HG02642 (cell line): ENCODE data around the gene MAPK8.

ENCODE experiments used
- ATAC-seq: cut with Tn5 transposase; IDR thresholded peaks from one replicate; pipeline ENCODE4 v1.9.1; 2021; ENCODE audit warnings: mild to moderate bottlenecking; ENCODE audit not compliant: unreplicated experiment, poor library complexity

Gene MAPK8

DNA sequence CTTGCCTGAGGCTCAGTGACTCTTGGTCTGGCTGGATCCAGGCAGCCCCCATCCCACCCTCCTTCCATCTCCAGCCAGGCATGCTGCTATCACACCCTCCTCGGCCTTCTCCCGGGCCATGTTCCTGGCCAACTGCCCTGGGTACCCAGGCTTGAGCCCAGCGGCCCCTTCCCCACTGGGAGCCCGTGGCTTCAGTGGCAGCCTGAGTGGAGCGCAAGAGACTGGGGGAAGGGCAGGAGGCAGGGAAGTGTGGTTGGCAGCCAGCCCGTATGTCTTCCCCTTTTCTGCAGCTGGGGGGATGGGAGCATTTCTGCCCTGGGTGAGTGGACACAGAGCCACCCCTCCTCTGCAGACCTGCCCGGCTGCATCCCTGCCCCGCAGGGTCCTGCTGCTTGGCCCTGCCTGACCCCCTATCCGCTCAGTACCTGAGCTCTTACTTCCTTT is 149.9 kb downstream of the MAPK8 start:
- no peak for ATAC-seq

DNA sequence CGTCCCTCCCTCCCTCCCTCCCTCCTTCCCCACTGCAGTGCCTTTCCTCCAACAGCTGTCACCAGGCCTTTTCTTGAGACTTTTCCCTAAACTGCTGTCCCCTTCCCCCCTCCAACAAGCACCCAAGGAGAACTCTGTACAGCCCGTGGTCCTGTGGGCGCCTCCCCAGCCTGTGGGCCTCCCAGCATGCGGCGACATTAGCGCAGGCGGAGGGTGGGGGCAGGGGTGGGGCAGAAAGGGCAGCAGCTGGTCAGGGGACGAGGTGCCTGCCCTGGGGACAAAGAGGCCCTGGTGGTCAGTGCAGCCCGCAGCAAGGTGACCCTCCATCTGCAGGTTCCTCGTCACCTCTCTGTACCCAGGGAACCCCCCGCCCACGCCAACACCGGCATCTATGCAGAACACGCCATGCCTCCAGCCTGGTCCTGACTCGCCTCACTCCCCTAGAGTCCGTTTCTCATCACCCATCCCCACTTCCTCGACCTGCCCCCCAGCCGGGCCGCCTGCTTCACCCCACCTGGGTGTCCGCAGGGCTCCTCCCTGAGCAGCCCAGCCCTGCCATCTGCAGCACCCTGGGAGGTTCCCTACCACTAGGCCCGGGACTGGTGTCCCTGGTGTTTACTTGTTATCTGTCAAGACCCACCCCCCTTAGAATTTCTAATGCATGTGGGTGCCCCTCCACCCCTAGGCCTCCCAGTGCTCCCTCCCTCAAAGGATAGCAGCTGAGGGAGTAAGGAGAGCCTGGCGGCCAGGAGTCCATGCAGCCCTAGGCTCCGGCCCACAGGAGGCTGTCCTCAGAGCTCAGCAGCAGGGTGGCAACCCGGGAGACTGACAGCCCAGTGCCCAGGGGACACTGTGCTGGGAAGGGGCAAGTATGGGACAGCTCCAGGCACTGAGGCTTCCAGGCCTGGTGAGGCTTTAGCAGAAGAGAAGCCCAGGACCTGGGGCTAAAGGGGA is 150.6 kb downstream of the MAPK8 start:
- ATAC-seq: no peak

DNA sequence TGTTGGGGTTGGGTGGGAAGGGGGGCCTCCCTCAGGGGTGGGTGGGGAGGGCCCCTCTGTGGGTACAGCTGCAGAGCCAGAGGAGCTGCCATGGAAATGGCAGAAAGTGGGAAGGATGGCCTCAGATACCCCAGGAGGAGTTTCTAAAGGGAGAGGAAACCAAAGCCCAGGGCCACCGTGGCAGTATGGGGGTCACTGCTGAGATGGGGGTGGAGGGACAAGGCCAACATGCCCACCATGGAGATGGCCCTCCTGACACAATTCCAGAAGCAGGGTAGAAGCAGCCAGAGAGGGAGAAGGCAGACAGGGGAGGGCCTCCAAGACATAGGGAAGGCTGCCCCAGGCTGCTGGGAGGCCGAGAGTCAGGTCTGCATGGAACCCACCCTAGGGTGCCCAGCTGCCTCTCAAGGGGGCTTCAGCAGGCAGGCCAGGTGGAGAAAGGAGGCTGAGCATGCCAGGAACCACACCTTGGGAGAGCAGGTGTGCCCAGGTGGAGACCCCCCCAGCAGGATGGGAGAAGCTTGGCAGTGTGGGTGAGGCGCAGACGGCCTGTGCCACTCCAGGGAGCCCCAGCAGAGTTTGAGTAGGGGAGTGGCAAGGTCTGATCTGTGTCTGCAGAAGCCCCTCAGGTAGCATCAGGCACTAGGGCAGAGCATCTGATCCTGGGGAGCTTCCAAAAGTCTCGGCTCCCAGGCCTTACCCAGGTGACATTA is 151.6 kb downstream of the MAPK8 start:
- no peak for ATAC-seq

DNA sequence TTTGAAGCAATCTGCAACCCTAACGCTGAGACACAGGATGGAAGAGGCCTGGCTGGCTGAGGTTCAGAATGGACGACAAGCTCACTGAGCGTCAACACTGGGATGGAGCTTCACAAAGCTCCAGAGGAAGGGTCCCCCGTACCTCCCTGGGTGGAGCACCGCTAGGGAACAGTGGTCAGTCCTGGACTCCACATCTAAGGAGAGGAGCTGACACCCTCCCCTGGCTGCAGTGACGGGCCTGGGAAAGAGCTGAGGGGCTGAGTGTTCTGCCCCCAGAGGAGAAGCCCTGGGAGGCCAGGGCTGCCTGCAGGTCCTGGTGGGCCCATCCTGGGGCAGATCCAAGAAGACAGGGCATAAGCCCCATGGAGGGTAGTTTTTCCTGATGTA is 152.2 kb downstream of the MAPK8 start:
- ATAC-seq: no peak

DNA sequence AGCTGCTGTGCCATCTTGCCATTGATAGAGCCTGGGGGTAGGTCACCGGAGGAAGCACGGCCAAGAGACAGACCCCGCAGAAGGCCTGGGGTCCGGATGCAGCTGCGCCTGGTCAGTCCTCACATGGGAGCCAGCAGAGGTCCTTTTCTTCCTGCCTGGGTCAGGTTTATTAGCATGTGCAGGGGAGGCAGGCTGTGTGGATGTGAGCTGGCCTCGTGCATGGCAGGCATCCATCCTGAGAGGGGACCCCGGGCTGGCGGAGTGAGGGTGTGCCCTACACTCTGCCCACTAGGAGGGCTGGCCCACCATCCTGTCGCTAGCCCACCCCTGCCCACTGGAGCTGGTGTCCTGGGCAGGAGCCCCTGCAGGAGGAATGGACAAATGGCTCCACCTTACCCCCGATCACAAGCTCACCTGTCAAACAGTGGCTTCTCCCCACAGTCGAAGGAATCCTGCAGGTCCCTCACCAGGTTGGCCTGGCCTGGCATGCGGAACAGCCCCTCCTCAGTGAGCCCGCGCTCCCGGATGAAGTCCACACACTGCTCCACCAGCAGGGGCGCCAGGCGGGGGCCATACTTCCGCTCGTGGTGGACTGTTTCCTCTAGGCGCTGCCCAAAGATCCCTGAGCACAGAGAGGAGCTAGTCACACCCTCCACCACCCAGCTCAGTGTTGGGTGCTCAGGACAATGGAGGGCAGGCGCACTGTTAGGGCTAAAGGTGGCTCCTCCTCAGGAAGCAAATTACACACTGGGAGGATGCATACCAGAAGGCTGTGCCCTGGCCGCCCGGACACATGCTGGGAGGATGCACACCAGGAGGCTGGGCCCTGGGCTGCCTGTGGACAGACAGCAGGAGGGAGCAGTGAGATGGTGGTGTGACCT is 153.0 kb downstream of the MAPK8 start:
- ATAC-seq: no peak

DNA sequence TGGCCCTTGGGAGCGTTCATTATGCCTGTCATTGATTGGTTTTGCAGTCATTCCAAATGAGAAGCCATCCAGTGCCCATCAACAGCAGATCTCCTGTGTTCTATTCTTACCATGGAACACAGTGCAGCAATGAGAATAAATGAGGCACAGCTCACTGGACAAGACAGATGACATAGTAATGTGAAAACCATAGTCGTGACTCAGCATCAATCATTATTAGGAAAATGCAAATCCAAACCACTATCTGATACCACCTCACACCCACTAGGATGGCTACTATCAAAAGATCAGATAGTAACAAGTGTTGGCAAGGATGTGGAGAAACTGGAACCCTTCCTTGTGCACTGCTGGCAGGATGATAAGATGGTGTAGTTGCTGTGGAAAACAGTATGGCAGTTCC is 153.7 kb downstream of the MAPK8 start:
- no peak for ATAC-seq

DNA sequence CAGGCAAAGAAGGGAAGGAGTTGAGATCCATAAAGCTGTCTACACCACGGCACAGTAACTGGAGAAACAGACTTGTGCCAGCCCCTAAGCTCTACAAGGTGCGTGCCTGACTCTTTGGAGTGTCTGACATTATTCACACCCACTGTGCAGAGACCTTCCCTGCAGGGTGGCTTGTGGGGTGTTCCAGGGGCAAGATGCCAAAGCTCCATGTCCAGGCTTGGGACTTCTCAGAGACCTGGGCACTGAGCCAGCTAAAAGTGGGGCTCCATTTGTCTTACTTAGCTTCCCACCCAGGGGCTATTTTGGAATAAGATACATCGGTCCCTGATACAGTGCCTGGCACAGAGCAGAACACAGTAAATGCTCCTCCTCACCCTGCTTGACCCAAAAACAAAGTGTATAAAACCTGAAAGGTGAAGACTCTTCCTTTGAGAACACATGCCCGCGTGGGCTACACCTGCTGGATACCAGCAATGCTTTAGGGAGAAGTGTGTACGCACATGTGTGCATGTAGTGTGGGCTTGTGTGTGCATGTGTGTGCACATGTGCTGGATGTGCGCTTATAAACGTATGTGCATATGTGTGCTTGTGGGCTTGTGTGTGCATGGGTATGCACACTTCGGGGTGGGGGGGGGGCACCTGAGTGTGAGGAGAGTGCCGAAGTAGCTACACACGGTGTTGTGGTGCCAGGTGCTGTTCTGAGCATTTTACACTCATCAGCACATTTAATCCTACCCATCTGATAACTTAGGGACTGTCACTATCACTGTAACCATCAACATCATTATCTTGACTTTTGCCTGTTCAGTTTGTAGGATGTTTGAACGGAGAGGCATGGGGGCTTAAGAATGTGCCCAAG is 155.4 kb downstream of the MAPK8 start:
- ATAC-seq: no peak

DNA sequence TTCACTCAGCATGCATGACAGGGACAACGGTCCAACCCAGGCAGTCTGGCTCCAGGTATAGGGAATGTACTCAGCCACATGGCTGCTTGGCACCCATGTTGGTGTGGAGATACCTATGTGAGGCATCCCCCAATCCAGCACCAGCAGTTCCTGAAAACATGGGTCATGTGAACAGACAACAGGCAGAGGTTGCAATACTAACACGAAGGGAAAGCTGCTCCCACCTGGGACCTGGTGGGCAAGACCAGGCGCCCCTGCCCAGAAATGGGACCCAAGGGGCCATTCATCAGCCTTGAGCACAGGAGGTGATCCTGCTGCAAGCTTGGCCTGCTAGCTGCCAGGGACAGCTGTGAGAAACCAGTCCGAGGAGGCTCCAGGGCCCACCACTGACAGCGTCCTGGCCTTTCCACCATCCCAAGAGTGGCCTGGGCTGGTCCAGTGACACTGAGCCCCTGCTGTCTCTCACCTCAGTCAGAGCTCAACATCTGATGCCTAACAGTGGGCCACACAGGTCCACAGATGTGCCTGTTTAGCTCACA is 156.1 kb downstream of the MAPK8 start:
- ATAC-seq: no peak

DNA sequence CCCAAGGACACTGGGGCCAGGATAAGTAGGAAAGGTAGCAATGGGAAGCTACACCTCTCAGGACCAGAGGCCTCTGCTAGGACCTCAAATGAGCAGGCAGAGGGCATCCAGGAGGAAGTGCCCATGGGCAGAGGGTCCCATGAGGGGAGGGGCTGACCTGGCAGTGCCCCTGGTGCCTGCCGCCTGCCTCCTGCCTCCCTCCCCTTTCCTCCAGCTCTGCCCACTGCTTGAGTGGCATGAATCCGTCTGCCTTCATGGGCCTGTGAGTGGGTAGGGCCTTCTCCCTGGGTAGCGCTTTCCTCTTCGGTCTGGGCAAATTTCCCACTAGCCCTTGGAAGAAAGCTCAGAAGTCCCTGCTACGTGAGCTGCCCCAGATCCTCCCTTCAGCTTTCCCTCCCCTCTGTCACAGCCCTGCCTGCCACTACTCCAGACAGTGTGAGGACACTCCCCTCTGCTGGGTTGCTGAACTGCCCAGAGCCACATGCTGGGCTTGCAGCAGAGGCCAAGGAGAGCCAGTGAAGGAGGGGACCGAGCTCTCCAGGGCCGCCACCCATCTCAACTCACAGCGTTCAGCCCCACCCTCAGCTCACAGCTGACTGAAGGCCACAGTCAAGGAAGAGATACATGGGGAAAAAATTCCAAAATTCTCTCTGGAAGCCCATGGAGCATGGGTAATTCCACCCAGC is 157.0 kb downstream of the MAPK8 start:
- ATAC-seq: no peak

DNA sequence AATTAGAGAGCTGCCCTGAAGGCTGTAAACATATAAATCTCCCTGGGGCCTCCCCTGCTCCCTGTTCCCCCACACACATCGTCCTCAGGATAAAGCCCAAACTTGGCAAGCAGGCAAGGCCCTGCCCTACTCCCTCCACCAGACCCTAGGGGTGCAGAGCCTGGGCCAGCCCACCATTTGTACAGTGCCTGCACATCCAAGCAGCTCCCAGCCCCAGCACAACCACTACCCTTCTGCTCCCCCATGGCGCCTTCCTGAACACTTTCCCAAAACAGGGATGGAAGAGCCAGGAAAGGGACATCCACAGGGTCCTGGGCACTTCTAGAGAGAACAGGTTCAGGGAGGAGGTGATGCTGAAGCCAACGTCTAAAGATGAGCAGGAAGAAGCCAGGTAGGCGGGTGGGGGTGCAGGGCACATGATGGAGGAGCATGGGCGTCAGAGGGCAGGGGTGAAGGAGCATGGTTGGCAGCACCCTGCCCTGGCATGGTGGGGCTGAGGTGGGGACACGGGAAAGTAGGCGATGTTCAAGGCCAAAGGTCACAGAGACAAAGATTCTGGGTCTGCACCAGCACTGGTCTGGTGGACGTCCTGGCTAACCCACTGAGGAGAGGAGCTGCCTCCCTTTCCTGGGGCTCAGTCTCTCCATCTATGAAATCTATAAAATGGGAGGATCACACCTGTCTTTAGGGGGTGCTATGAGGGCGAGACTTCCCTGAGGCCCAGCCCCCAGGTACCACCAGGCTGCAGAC is 157.8 kb downstream of the MAPK8 start:
- no peak for ATAC-seq

DNA sequence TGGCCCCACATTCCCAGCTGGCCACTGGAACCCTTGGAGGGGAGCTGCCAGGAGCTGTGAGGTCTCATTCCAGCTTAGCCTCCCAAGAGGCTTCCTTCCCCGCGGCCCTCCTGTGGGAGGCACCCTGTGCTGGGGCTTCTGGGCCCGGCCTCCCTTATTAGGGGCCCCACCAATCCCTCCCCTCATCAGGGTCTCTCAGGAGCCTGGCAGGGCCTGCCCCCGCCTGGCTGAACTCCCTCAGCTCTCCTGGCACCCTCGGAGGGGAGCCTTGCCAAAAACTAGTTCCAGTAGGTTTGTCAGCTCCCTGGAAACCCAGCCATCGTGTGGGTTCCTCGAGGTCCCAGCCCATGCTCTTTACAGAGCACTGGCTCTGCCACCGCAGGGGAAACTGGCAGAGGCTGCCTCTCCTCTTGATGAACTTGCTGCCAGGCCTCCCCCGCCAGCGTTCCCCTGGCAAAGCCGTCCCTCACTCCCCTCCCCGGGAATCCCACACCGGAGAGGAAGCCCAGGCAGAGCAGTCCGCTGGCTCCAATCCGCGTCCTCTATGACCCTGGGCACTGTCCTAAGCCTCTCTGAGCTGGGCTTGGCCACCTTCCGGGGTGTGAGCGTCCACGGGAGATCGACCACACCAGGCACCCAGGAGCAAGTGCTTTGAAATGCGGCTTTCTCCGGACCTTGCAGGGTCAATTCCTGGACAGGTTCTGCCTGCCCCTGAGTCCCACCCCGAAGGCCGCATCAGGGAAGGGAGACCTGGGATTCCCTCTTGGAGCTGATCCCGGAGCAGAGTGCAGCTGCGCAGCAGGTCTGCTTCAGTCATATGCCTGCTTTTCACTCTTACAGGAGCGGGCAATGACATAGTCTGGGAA is 158.6 kb downstream of the MAPK8 start:
- ATAC-seq: no peak

DNA sequence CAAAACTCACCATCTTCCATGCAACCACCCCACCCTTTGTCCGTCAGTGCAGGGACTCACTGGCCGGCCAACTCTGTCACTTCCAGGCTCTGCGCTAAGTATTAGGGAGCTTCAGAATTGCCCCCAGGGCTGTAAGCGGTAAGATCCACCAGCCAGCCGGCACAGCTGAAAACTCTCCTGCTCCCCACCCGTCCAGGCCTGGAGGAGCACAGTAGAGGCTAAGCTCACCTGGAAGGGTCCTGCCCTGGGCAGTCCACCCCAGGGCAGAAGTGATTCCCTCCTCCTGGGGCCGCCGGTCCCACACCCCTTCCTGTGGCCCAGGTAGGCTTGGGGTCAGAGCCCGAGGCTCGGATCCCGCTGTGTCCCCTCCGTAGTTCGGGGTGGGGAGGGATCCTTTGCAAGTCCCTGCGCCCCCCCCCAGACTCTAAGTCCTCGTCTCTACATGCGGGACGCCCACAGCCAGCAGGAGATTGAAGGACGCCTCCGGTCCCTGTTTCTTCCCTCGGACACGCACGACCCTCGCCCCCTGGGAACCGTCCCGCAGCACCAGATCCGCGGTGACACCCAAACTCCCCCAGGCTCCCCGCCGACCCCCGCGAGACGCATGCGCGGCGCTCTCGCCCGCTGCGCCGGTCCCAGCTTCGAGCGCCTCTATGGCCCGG is 159.5 kb downstream of the MAPK8 start:
- no peak for ATAC-seq

DNA sequence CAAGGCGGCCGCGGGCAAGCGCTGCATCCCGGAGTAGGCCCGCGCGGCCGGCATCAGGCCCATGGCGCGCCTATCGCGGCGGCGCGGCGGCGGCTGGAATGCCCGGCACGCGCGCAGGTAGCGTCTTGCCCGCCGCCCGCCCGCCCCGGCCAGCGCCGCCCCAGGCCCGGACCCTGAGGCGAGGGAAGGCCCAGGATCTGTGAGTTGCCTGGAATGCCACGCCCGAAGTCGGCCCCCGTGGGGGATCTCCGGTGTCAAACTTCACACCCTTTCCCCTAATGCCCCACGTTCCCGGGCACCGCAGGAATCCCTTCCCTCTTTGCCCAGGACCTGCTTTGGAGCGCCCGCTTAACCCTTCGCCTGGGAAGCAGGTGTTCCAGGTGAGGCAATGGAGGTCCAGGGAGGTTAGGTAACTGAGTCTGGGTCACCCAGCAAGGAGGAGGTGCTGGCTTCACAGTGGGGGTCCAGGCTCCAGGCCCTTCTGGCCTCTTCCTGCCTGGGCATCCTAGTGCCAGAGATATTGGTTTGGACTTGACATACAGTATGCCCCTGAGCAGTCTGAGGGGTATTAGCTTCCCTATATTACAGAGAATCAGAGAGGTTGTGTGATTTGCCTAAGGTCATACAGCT is 160.2 kb downstream of the MAPK8 start:
- no peak for ATAC-seq

DNA sequence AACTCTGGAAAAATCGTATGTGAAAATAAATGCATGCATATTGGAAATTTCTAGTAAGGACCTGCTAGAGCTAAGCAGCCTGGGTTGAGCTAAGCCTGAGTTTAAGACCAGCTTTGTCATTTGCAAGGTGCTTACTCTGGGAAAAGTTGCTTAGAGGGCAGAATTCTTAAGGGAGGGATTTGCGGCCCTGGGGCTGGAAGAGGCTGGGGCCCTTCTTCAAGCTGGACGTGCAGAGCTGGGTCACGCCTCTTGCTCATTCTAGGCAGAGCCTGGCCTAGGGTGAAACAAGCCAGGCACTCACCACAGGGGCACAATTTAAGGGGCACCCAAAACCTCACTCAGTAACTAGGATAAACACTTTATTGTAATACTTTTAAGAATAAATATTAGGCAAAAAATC is 161.2 kb downstream of the MAPK8 start:
- ATAC-seq: no peak

DNA sequence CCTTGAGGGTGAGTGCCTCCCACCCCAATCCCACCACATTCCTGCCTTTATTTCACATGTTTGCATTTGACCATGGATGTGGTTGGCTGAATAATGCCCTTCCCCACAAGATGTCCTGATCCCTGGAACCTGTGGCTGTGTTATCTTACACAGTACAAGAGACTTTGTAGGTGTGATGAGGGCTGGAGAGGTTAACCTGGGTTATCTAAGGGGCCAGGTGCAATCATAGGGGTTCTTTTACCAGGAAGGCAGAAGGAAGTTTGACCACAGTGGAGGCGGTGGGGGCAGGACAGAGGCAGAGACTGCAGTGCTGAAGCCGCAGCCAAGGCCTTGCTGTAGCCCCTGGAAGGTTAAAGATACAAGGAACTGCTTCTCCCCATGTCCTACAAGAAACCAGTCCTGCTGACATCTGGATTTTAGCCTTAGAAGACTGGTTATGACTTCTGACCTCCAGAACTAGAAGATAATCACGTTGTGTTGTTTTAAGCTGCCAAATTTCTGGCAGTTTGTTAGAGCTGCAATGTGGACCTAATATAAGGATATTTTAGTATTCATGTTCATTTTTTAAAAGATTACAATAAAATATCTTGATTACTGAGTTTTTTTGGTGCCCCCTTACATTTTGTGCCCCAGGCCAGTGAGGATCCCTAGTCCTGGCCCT is 161.8 kb downstream of the MAPK8 start:
- no peak for ATAC-seq
